Nephron progenitor cell (in vitro differentiated cells): ENCODE results near the gene AICDA.
A peak's percentile ranks its signal among the peaks of the same experiment; 100 is the strongest.
"Not testable (repeated sequence)": the region's sequence is repeated elsewhere in the genome, so short reads cannot be mapped to it uniquely, and the experiment has no call there.

Experiments used
- DNase-seq: peaks from one replicate; pipeline ENCODE4 v3.0.0; 2021
- H3K27ac Mint-ChIP-seq: 2 replicates; pipeline ENCODE4 v1.8.0; 2021; ENCODE audit warnings: mild to moderate bottlenecking, moderate library complexity, mixed read lengths
- H3K27me3 Mint-ChIP-seq: 2 replicates; pipeline ENCODE4 v1.8.0; 2021; ENCODE audit warnings: mild to moderate bottlenecking, low read depth, mixed read lengths; ENCODE audit not compliant: poor library complexity
- H3K36me3 Mint-ChIP-seq: 2 replicates; pipeline ENCODE4 v1.8.0; 2021; ENCODE audit warnings: low read depth, mixed read lengths
- H3K4me1 Mint-ChIP-seq: 2 replicates; pipeline ENCODE4 v1.8.0; 2021; ENCODE audit warnings: mixed read lengths
- H3K4me3 Mint-ChIP-seq: 2 replicates; pipeline ENCODE4 v1.8.0; 2021; ENCODE audit warnings: mild to moderate bottlenecking, moderate library complexity, mixed read lengths
- H3K9me3 Mint-ChIP-seq: 2 replicates; pipeline ENCODE4 v1.8.0; 2021; ENCODE audit warnings: mild to moderate bottlenecking, moderate library complexity, mixed read lengths
- CTCF ChIP-seq: fragments of 200-600 bp; sonication (generic); IDR thresholded peaks from 2 replicates; pipeline ENCODE4 v1.5.0; 2021; ENCODE audit warnings: antibody characterized with exemption

The AICDA gene

GRCh38 chr12:8566525-8566924 is 46.1 kb downstream of the AICDA start:
- Mint-ChIP-seq H3K4me1 (no peaks in the 10 kb centered on the region), H3K27ac (no peak overlapping the region), H3K4me3 (no peak overlapping the region), H3K36me3 (no peaks in the 10 kb centered on the region), H3K27me3 (peaks cover 4% of the 10 kb centered on the region), H3K9me3 (peaks cover 19% of the 10 kb centered on the region)
- no peak for DNase-seq
- no peak for TF ChIP-seq CTCF

- not testable (repeated sequence) for H3K27me3 Mint-ChIP-seq, H3K4me1 Mint-ChIP-seq, DNase-seq, H3K4me3 Mint-ChIP-seq, H3K36me3 Mint-ChIP-seq, H3K27ac Mint-ChIP-seq
- peaks cover 24% of the 10 kb centered on the region for H3K9me3 Mint-ChIP-seq
These were observed 46.6 kb downstream of the AICDA start for GRCh38 chr12:8566052-8566451.

GRCh38 chr12:8564656-8565055 is 48.0 kb downstream of the AICDA start:
- Mint-ChIP-seq H3K27me3 (peaks cover 4% of the 10 kb centered on the region), H3K9me3 (peaks cover 37% of the 10 kb centered on the region), H3K36me3 (no peaks in the 10 kb centered on the region), H3K4me1 (no peaks in the 10 kb centered on the region), H3K4me3 (no peak overlapping the region), H3K27ac (no peak overlapping the region)
- TF ChIP-seq CTCF: no peak
- DNase-seq: no peak

GRCh38 chr12:8563356-8563755 is 49.3 kb downstream of the AICDA start:
- Mint-ChIP-seq H3K4me3 (no peak overlapping the region), H3K27me3 (peaks cover 4% of the 10 kb centered on the region), H3K36me3 (no peaks in the 10 kb centered on the region), H3K9me3 (peaks cover 37% of the 10 kb centered on the region), H3K27ac (no peak overlapping the region), H3K4me1 (no peaks in the 10 kb centered on the region)
- no peak for DNase-seq
- no peak for TF ChIP-seq CTCF

GRCh38 chr12:8562310-8562709 is 50.3 kb downstream of the AICDA start:
- peaks cover 37% of the 10 kb centered on the region for H3K9me3 Mint-ChIP-seq
- H3K4me1 Mint-ChIP-seq: no peaks in the 10 kb centered on the region
- no peaks in the 10 kb centered on the region for H3K36me3 Mint-ChIP-seq
- H3K4me3 Mint-ChIP-seq: no peak overlapping the region
- H3K27ac Mint-ChIP-seq: no peak overlapping the region
- peaks cover 7% of the 10 kb centered on the region for H3K27me3 Mint-ChIP-seq
- no peak for DNase-seq
- no peak for TF ChIP-seq CTCF

GRCh38 chr12:8561011-8561410 is 51.6 kb downstream of the AICDA start:
- DNase-seq: no peak
- Mint-ChIP-seq H3K27ac (no peak overlapping the region), H3K27me3 (peaks cover 7% of the 10 kb centered on the region), H3K4me3 (no peak overlapping the region), H3K36me3 (no peaks in the 10 kb centered on the region), H3K4me1 (no peaks in the 10 kb centered on the region), H3K9me3 (peaks cover 37% of the 10 kb centered on the region)
- TF ChIP-seq CTCF: no peak

GRCh38 chr12:8559676-8560075 is 53.0 kb downstream of the AICDA start:
- H3K4me1 Mint-ChIP-seq: no peaks in the 10 kb centered on the region
- peaks cover 7% of the 10 kb centered on the region for H3K27me3 Mint-ChIP-seq
- peak overlapping the region; percentile 20 for H3K27ac Mint-ChIP-seq
- H3K36me3 Mint-ChIP-seq: no peaks in the 10 kb centered on the region
- no peak for DNase-seq
- TF ChIP-seq CTCF: no peak
- no peak overlapping the region for H3K4me3 Mint-ChIP-seq
- peaks cover 37% of the 10 kb centered on the region for H3K9me3 Mint-ChIP-seq
